HG03139 (cell line): ENCODE measurements around the gene SMAD3.
"Not testable (repeated sequence)": the region's sequence is repeated elsewhere in the genome, so short reads cannot be mapped to it uniquely, and the experiment has no call there.

Experiments used
- ATAC-seq: cut with Tn5 transposase; IDR thresholded peaks from one replicate; pipeline ENCODE4 v1.9.1; 2021; ENCODE audit not compliant: unreplicated experiment

SMAD3 gene

GRCh38 chr15:67065531-67066005 is at the start of gene SMAD3:
Gene SMAD3 (plus strand): TSS chr15:67065602. CDS start chr15:67066155, 553 bp downstream.
- peak; percentile 42 for ATAC-seq

GRCh38 chr15:67017311-67017710 is 48.1 kb upstream of the SMAD3 start:
- no peak for ATAC-seq

- ATAC-seq: no peak
These were observed 47.4 kb upstream of the SMAD3 start for GRCh38 chr15:67018026-67018425.

GRCh38 chr15:67018441-67018840 is 47.0 kb upstream of the SMAD3 start:
- ATAC-seq: no peak

- no peak for ATAC-seq
These were observed 46.3 kb upstream of the SMAD3 start for GRCh38 chr15:67019069-67019468.

GRCh38 chr15:67019884-67020520 is 45.4 kb upstream of the SMAD3 start:
- ATAC-seq: no peak

- not testable (repeated sequence) for ATAC-seq
These were observed 44.7 kb upstream of the SMAD3 start for GRCh38 chr15:67020668-67021067.

GRCh38 chr15:67021455-67021854 is 43.9 kb upstream of the SMAD3 start:
- no peak for ATAC-seq

- ATAC-seq: no peak
These were observed 42.8 kb upstream of the SMAD3 start for GRCh38 chr15:67022587-67023105.

- ATAC-seq: no peak
These were observed 41.7 kb upstream of the SMAD3 start for GRCh38 chr15:67023517-67024313.

- ATAC-seq: no peak
These were observed 40.9 kb upstream of the SMAD3 start for GRCh38 chr15:67024314-67024997.

- ATAC-seq: no peak
These were observed 40.4 kb upstream of the SMAD3 start for GRCh38 chr15:67024998-67025368.

GRCh38 chr15:67025719-67026609 is 39.4 kb upstream of the SMAD3 start:
- no peak for ATAC-seq

- no peak for ATAC-seq
These were observed 38.8 kb upstream of the SMAD3 start for GRCh38 chr15:67026610-67026967.

GRCh38 chr15:67028440-67028839 is 37.0 kb upstream of the SMAD3 start:
- not testable (repeated sequence) for ATAC-seq

- no peak for ATAC-seq
These were observed 35.2 kb upstream of the SMAD3 start for GRCh38 chr15:67030036-67030762.

GRCh38 chr15:67031331-67031730 is 34.1 kb upstream of the SMAD3 start:
- ATAC-seq: no peak

- ATAC-seq: no peak
These were observed 32.8 kb upstream of the SMAD3 start for GRCh38 chr15:67032608-67033007.

GRCh38 chr15:67033012-67033411 is 32.4 kb upstream of the SMAD3 start:
- ATAC-seq: no peak

GRCh38 chr15:67033571-67034044 is 31.8 kb upstream of the SMAD3 start:
- ATAC-seq: no peak
